ENCODE measurements around the gene PRPS2.

The PRPS2 gene

DNA sequence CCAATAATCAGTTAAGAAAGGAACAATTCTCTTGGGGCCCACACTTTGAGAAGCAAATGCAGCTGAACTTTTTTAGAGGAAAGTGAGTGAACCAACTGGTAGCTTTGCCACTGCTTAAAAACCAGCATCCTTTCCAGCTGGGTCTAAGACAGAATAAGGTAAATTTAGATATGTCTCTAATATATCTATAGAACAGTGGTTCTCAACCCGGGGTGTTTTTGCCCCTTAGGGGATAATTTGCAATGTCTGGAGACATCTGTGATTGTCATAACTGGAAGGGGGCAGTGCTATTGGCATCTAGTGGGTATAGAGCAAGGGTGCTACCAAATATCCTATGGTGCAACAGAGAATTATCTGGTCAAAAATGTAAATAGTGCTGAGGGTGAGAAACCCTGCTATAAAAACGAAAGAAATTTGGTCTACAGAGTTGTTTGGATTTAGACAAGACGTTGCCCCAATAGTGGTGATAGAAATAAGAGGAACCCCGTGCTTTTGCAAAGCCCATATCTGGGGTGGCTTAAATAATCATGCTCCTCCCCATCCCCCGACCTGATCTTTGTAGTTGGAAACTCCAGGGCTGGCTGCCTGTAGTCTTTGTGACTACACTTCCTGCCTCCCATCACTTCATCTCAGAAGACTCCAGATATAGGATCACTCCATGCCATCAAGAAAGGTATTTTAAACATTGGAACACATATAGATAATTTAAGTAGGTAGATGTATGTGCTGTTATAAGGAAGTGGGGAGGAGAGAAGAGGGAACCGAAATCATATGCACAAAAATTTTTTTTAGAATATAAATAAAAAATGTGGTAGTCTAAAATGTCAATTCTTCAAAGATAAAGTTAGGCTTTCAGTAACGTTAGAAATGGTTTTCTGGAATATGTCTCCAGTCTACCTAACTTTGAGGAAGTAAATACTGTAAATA, 75.5 kb downstream of the PRPS2 start, which contains the start of gene TLR7:
TSS of gene TLR7 (plus strand) at position 622 of the 927 bp plus-strand sequence. CDS start 507 bp downstream, outside the sequence.
- H3K36me3 ChIP-seq (ENCODE audit: insufficient read depth, low read length): no peaks in the 10 kb centered on the region
- no peak within 1 kb of the TSS for H3K9ac ChIP-seq (ENCODE audit: low read depth, low read length, poor library complexity, severe bottlenecking)
- H3K9me2 ChIP-seq (replicated peaks; ENCODE audit: low read depth, low read length): no peaks in the 10 kb centered on the region
- H3K4me2 ChIP-seq (ENCODE audit: low read depth, low read length, poor library complexity, severe bottlenecking): no peak within 1 kb of the TSS
- H3K4me1 ChIP-seq (ENCODE audit: insufficient read depth, low read length, poor library complexity, severe bottlenecking): no peaks in the 10 kb centered on the region
- no peaks in the 10 kb centered on the region for H3K27me3 ChIP-seq (ENCODE audit: insufficient read depth, low read length, poor library complexity, severe bottlenecking)
- TF ChIP-seq, protein P1, sequence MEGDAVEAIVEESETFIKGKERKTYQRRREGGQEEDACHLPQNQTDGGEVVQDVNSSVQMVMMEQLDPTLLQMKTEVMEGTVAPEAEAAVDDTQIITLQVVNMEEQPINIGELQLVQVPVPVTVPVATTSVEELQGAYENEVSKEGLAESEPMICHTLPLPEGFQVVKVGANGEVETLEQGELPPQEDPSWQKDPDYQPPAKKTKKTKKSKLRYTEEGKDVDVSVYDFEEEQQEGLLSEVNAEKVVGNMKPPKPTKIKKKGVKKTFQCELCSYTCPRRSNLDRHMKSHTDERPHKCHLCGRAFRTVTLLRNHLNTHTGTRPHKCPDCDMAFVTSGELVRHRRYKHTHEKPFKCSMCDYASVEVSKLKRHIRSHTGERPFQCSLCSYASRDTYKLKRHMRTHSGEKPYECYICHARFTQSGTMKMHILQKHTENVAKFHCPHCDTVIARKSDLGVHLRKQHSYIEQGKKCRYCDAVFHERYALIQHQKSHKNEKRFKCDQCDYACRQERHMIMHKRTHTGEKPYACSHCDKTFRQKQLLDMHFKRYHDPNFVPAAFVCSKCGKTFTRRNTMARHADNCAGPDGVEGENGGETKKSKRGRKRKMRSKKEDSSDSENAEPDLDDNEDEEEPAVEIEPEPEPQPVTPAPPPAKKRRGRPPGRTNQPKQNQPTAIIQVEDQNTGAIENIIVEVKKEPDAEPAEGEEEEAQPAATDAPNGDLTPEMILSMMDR (conservative IDR thresholded peaks at IDR 0.05; ENCODE audit: low read length): no peak
- no peaks in the 10 kb centered on the region for H4K20me1 ChIP-seq (ENCODE audit: insufficient read depth, low read length, poor library complexity, severe bottlenecking)
- H3K4me3 ChIP-seq (ENCODE audit: low read length, poor library complexity, severe bottlenecking): no peak within 1 kb of the TSS
- H3K9me3 ChIP-seq (ENCODE audit: insufficient read depth, low read depth, low read length): no peaks in the 10 kb centered on the region
- H3K79me2 ChIP-seq (ENCODE audit: insufficient read depth, low read length): no peaks in the 10 kb centered on the region
- H3F3A ChIP-seq (ENCODE audit: low read depth): no peaks in the 10 kb centered on the region
- H2AFZ ChIP-seq (ENCODE audit: low read length): no peak within 1 kb of the TSS

DNA sequence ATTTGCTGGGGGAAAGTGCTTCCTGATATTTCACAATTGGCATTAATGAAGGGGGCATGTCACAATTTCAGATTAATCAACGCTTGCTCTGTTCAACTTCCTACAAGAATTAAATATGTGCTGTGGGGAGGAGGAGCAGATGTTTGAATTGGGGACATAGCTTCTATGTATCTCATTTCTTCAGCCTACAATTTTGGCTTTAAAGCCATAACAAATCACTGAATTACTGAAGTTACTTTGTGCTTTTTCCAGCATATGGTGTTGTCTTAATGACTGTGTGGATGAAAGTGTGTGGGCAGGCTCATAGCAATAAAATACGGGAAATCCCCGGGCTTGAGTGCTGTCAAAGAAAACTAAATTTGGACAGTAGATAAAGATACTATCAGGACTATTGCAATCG, 76.5 kb downstream of the PRPS2 start:
- Histone ChIP-seq H3K36me3 (ENCODE audit: insufficient read depth, low read length) (no peaks in the 10 kb centered on the region), H4K20me1 (ENCODE audit: insufficient read depth, low read length, poor library complexity, severe bottlenecking) (no peaks in the 10 kb centered on the region), H3K9me2 (replicated peaks; ENCODE audit: low read depth, low read length) (no peaks in the 10 kb centered on the region), H3K27me3 (ENCODE audit: insufficient read depth, low read length, poor library complexity, severe bottlenecking) (no peaks in the 10 kb centered on the region), H3K9me3 (ENCODE audit: insufficient read depth, low read depth, low read length) (no peaks in the 10 kb centered on the region), H3F3A (ENCODE audit: low read depth) (no peaks in the 10 kb centered on the region), H3K4me2 (ENCODE audit: low read depth, low read length, poor library complexity, severe bottlenecking) (no peak overlapping the region), H3K79me2 (ENCODE audit: insufficient read depth, low read length) (no peaks in the 10 kb centered on the region), H3K9ac (ENCODE audit: low read depth, low read length, poor library complexity, severe bottlenecking) (no peak overlapping the region), H3K4me1 (ENCODE audit: insufficient read depth, low read length, poor library complexity, severe bottlenecking) (no peaks in the 10 kb centered on the region), H3K4me3 (ENCODE audit: low read length, poor library complexity, severe bottlenecking) (no peak overlapping the region), H2AFZ (ENCODE audit: low read length) (no peak overlapping the region)
- no peak for TF ChIP-seq EZH2phosphoT487 (IDR thresholded peaks at IDR 0.05; ENCODE audit: borderline replicate concordance)
- TF ChIP-seq, protein P1 (conservative IDR thresholded peaks at IDR 0.05; ENCODE audit: low read length): no peak

DNA sequence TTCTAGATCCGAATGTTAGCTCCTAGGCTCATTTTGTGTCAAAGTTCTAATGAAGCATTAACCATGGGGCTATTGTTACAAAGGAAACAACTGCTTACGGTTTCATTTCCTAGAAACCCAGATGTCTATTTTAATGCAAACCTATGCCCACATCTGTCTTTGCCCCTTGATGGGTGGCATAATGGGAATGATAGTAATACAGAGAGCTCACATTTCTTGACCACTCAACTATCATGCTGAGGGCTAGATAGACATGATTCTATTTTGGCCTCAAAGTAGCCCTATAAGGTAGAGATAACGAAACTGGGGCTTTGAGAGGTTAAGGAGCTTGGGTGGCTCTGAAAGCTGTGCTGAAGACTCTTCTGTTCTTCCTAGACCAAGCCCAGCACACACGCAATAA, 77.5 kb downstream of the PRPS2 start:
- H3F3A ChIP-seq (ENCODE audit: low read depth): no peaks in the 10 kb centered on the region
- no peaks in the 10 kb centered on the region for H3K9me3 ChIP-seq (ENCODE audit: insufficient read depth, low read depth, low read length)
- no peaks in the 10 kb centered on the region for H3K79me2 ChIP-seq (ENCODE audit: insufficient read depth, low read length)
- no peaks in the 10 kb centered on the region for H3K36me3 ChIP-seq (ENCODE audit: insufficient read depth, low read length)
- no peaks in the 10 kb centered on the region for H4K20me1 ChIP-seq (ENCODE audit: insufficient read depth, low read length, poor library complexity, severe bottlenecking)
- no peak for TF ChIP-seq EZH2phosphoT487 (IDR thresholded peaks at IDR 0.05; ENCODE audit: borderline replicate concordance)
- TF ChIP-seq, protein P1 (conservative IDR thresholded peaks at IDR 0.05; ENCODE audit: low read length): no peak
- H3K4me1 ChIP-seq (ENCODE audit: insufficient read depth, low read length, poor library complexity, severe bottlenecking): no peaks in the 10 kb centered on the region
- H3K4me2 ChIP-seq (ENCODE audit: low read depth, low read length, poor library complexity, severe bottlenecking): no peak overlapping the region
- H3K9me2 ChIP-seq (replicated peaks; ENCODE audit: low read depth, low read length): no peaks in the 10 kb centered on the region
- no peaks in the 10 kb centered on the region for H3K27me3 ChIP-seq (ENCODE audit: insufficient read depth, low read length, poor library complexity, severe bottlenecking)
- no peak overlapping the region for H3K9ac ChIP-seq (ENCODE audit: low read depth, low read length, poor library complexity, severe bottlenecking)
- no peak overlapping the region for H2AFZ ChIP-seq (ENCODE audit: low read length)
- no peak overlapping the region for H3K4me3 ChIP-seq (ENCODE audit: low read length, poor library complexity, severe bottlenecking)

Data from Loucy (cell line).